ENCODE data around the gene FSTL1. TPM values are rescaled to one million over a fixed set of nuclear protein-coding genes. Genes with fewer than 3 reads are reported as not detected.

Gene FSTL1
- total and polyA plus RNA-seq, 11 donors = 43.8 to 667 (median 179) TPM

DNA sequence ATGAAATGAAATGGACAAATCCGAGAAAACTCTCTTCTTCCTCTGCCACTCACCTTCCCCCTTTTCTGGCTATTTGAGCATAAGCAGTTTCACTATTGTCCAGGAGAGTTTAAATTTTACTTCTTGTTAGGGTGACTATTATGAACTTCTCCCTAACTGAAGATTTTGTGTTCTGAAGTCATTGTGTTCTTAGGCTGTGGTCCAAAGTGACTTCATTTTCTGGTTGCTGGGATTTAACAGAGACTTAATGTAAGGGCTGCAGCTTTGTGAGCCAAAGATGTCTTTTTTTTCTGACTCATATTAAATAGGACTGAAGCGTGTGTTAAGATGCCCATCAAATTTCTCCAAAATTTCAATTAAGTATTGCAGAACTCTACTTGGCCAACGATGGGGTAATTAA is 46.5 kb upstream of the FSTL1 start:
- peaks cover 0 to 36% (median 3%) of the 10 kb centered on the region in 12 donors for H3K4me1 ChIP-seq
- H3K27ac ChIP-seq = peak overlapping the region in 10 of 12 donors; percentile 4 to 71 (median 53)
- H3K36me3 ChIP-seq = no peaks in the 10 kb centered on the region
- no peak overlapping the region for H3K4me3 ChIP-seq
- DNase-seq = peak in 1 of 5 donors; percentile 25
- intact Hi-C loops (cut with DNase I) = no loop called here
- no peaks in the 10 kb centered on the region for H3K27me3 ChIP-seq
- TF ChIP-seq POLR2A (IDR thresholded peaks at IDR 0.05) (no peak), CTCF (IDR thresholded peaks at IDR 0.05) (no peak)
- peaks cover 0 to 16% (median 0%) of the 10 kb centered on the region in 12 donors for H3K9me3 ChIP-seq
- peak in 3 of 4 donors; percentile 66 to 77 (median 70) for ATAC-seq
- 42 to 63% (median 55%) methylated on average over 3 of the region's 3 CpGs for WGBS, 4 donors

- ATAC-seq (peak; percentile 19 to 74 (median 56)), DNase-seq (no peak)
- Histone ChIP-seq H3K4me3 (no peak overlapping the region), H3K9me3 (peaks cover 0 to 16% (median 0%) of the 10 kb centered on the region in 12 donors), H3K27ac (peak overlapping the region in 11 of 12 donors; percentile 4 to 71 (median 54)), H3K27me3 (no peaks in the 10 kb centered on the region), H3K36me3 (no peaks in the 10 kb centered on the region), H3K4me1 (peaks cover 0 to 36% (median 3%) of the 10 kb centered on the region in 12 donors)
- 80 to 84% (median 82%) methylated on average over 3 of the region's 3 CpGs for WGBS, 4 donors
- no peak for TF ChIP-seq CTCF (IDR thresholded peaks at IDR 0.05)
- intact Hi-C loops (cut with DNase I) = no loop called here
Observed at GRCh38 chr3:120496278-120497002, 45.6 kb upstream of the FSTL1 start.

DNA sequence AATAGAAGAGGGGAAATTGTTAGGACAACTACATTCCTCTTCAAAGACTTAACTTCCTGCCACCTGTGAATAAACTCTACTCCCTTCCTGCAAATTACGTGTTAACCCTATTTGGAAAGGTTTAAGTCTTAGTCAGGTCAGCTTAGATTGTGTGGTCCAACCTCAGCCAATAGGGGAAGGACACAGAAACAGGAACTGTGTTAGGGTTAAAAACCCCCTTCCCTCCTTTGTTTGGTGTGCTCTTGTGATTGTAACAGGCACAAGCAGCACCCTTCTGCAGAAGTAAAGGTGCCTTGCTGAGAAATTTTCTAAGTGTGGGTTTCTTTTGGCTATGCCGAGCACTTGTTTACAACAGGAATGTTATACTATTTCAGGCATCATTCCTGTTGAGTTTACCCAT is 45.0 kb upstream of the FSTL1 start:
- intact Hi-C loops (cut with DNase I) = no loop called here

More for the DNA sequence above, 45.0 kb upstream of the FSTL1 start:
- Histone ChIP-seq H3K36me3 (no peaks in the 10 kb centered on the region), H3K27ac (peak overlapping the region in 9 of 12 donors; percentile 4 to 71 (median 52)), H3K4me3 (no peak overlapping the region), H3K27me3 (no peaks in the 10 kb centered on the region), H3K9me3 (peaks cover 0 to 16% (median 0%) of the 10 kb centered on the region in 12 donors), H3K4me1 (peaks cover 0 to 36% (median 3%) of the 10 kb centered on the region in 12 donors)
- WGBS, 4 donors = 74 to 82% (median 78%) methylated on average over 2 of the region's 2 CpGs
- TF ChIP-seq CTCF (IDR thresholded peaks at IDR 0.05) (no peak), POLR2A (IDR thresholded peaks at IDR 0.05) (no peak)
- ATAC-seq (no peak), DNase-seq (no peak)

Measured in heart left ventricle (tissue), 16 donors.